ENCODE data around the gene ARIH2. TPM values are rescaled to one million over a fixed set of nuclear protein-coding genes. Genes with fewer than 3 reads are reported as not detected.

The ARIH2 gene
- total and polyA plus RNA-seq, 2 of the 8 experiments (the other 6 are each of a cell fraction or from before 2014, with no cell fraction given): 72.9 to 136 TPM

- peak; percentile 75 for FAIRE-seq
- Histone ChIP-seq H2BK120ac (replicated peaks; ENCODE audit: low read depth, low read length) (peak within 1 kb of the TSS; percentile 48), H3K23ac (ENCODE audit: insufficient read length) (no peak within 1 kb of the TSS), H3K18ac (ENCODE audit: extremely low read depth, low read length) (peak within 1 kb of the TSS; percentile 98), H3K56ac (replicated peaks; ENCODE audit: insufficient read length, low read depth, low read length) (peak within 1 kb of the TSS; percentile 95), H4K20me1 (replicated peaks in 1 of 2; ENCODE audit: control insufficient read depth in 1 of 2, insufficient read depth in 2 of 2, low read length in 2 of 2) (peaks cover 13 to 21% of the 10 kb centered on the region in 2 experiments), H2BK15ac (ENCODE audit: low read length) (no peak within 1 kb of the TSS), H3K14ac (ENCODE audit: insufficient read length) (no peak within 1 kb of the TSS), H3K4me1 (replicated peaks in 1 of 4; ENCODE audit: control insufficient read depth in 3 of 4, insufficient read depth in 4 of 4, low read length in 3 of 4) (peaks cover 0 to 12% (median 6%) of the 10 kb centered on the region in 4 experiments; a peak in 5 of 7 replicates), H3K9ac (replicated peaks in 1 of 4; ENCODE audit: extremely low read depth in 1 of 4, low read depth in 3 of 4, low read length in 3 of 4) (peak within 1 kb of the TSS; percentile 91 to 99 (median 98)), H4K91ac (replicated peaks; ENCODE audit: insufficient read length, low read length) (peak within 1 kb of the TSS; percentile 99), H3K27ac (ENCODE audit: low read depth, low read length) (peak within 1 kb of the TSS; percentile 99), H2BK5ac (ENCODE audit: low read depth, low read length) (peak within 1 kb of the TSS; percentile 99), H3K79me1 (ENCODE audit: low read depth, low read length) (peaks cover 14% of the 10 kb centered on the region), H3K79me2 (ENCODE audit: control insufficient read depth in 1 of 2, insufficient read depth in 2 of 2, low read length in 2 of 2) (peaks cover 11 to 40% of the 10 kb centered on the region in 2 experiments), H4K8ac (ENCODE audit: extremely low read depth, insufficient read depth, low read length) (peak within 1 kb of the TSS; percentile 100), H3K23me2 (ENCODE audit: low read depth, low read length) (peaks cover 14% of the 10 kb centered on the region), H3K4me2 (ENCODE audit: insufficient read depth in 1 of 2, low read depth in 2 of 2, low read length in 2 of 2) (peak within 1 kb of the TSS; percentile 95 to 98), H3K4ac (replicated peaks; ENCODE audit: insufficient read length, low read depth, low read length) (peak within 1 kb of the TSS; percentile 100), H2BK12ac (ENCODE audit: low read depth, low read length) (peak within 1 kb of the TSS; percentile 84; the same call in 1 of the 2 replicates), H3K4me3 (ENCODE audit: extremely low read depth in 1 of 4, insufficient read depth in 2 of 4, low read depth in 3 of 4, low read length in 4 of 4) (peak within 1 kb of the TSS; percentile 66 to 94 (median 92)), H3K9me3 (ENCODE audit: insufficient read depth in 2 of 2, low read depth in 1 of 2, low read length in 1 of 2) (no peaks in the 10 kb centered on the region), H2BK20ac (ENCODE audit: low read length) (no peak within 1 kb of the TSS), H3K36me3 (ENCODE audit: control insufficient read depth in 2 of 4, insufficient read depth in 4 of 4, low read length in 3 of 4) (peaks cover 4 to 15% (median 9%) of the 10 kb centered on the region in 4 experiments), H3K27me3 (replicated peaks in 1 of 4; ENCODE audit: control insufficient read depth in 3 of 4, extremely low read depth in 1 of 4, insufficient read depth in 3 of 4, low read length in 3 of 4) (no peaks in the 10 kb centered on the region), H4K5ac (ENCODE audit: insufficient read length, low read depth, low read length) (peak within 1 kb of the TSS; percentile 97), H2AK5ac (ENCODE audit: low read depth, low read length) (peak within 1 kb of the TSS; percentile 79), H2AFZ (ENCODE audit: low read length) (no peak within 1 kb of the TSS; the same call in 1 of the 2 replicates)
- WGBS, 2 experiments (ENCODE audit: extremely low coverage in 1 of 2, insufficient coverage in 1 of 2, insufficient read length in 1 of 2, insufficient replicate concordance in 2 of 2, low coverage in 1 of 2, low lambda C conversion rate in 2 of 2, missing lambda C conversion rate in 1 of 2): 1% methylated on average over 55 of the region's 65 CpGs; no CpG with 5 or more reads in 1 of the 2 experiments
- peak; percentile 96 for DNase-seq (ENCODE audit: low read depth in 1 of 2, low spot score in 2 of 2)
- CTCF ChIA-PET (ENCODE audit: partially characterized antibody): interaction anchor here (0.8 to 24.3 kb wide), 7 partner anchors 8 to 372 kb away, joined by 3 to 467 read pairs (median 6); partner anchors contain the start of genes NDUFAF3, P4HTM and SLC26A6
- POLR2A ChIA-PET (ENCODE audit: partially characterized antibody): interaction anchor here (0.7 to 38.8 kb wide), 32 partner anchors 5 to 868 kb away, joined by 3 to 1518 read pairs (median 4); partner anchors contain the start of genes ARIH2, CCDC51, CELSR3 and DAG1
- TF ChIP-seq E2F6 (IDR thresholded peaks at IDR 0.05) (peak; percentile 65), BRCA1 (IDR thresholded peaks at IDR 0.05; ENCODE audit: low read depth, low read length) (peak; percentile 90), POLR2A (IDR thresholded peaks at IDR 0.05; ENCODE audit: control extremely low read depth in 1 of 2, low read depth in 2 of 2, low read length in 2 of 2) (peak in 1 of 2 experiments; percentile 95; a peak in 2 of 3 replicates), CTBP2 (IDR thresholded peaks at IDR 0.05; ENCODE audit: borderline replicate concordance, insufficient read depth, insufficient read length, low read length) (peak; percentile 74), TEAD4 (IDR thresholded peaks at IDR 0.05; ENCODE audit: low read depth, low read length) (no peak), NRF1 (IDR thresholded peaks at IDR 0.05; ENCODE audit: low read depth, low read length) (no peak), TCF12 (IDR thresholded peaks at IDR 0.05; ENCODE audit: low read depth, low read length) (no peak), RBBP5 (IDR thresholded peaks at IDR 0.05; ENCODE audit: borderline replicate concordance, low read depth, low read length) (no peak), TAF1 (IDR thresholded peaks at IDR 0.05; ENCODE audit: low read depth, low read length) (peak; percentile 94), BACH1 (IDR thresholded peaks at IDR 0.05; ENCODE audit: low read length) (no peak), SP1 (IDR thresholded peaks at IDR 0.05; ENCODE audit: low read depth, low read length) (peak; percentile 94), JUN (IDR thresholded peaks at IDR 0.05; ENCODE audit: low read depth, low read length) (no peak)
Measured at GRCh38 chr3:49007068-49007770, 88.6 kb downstream of the ARIH2 start, which contains the start of gene WDR6. TSS of gene WDR6 (plus strand) at chr3:49007391. CDS start at chr3:49007432, 41 bp downstream.

Measured in H1 (cell line).